PC-3 (cell line): Measurements from ENCODE around the gene KRCC1. TPM values are rescaled to one million over a fixed set of nuclear protein-coding genes. Genes with fewer than 3 reads are reported as not detected.

Source experiments
- ATAC-seq: fragments of 200-7000 bp; cut with Tn5 transposase; 2 replicates; pipeline ENCODE4 v1.9.1; 2020; ENCODE audit warnings: mild to moderate bottlenecking, moderate library complexity
- BruUV-seq: library from RNA; stranded (reverse); fragments of 400-500 nt; replicated peaks from 2 replicates; lab custom pipeline; 2021; lab: Mats Ljungman, UMichigan
- CTCF ChIA-PET: fragments of 300-600 bp; sonication (Branson Sonifier 250); formaldehyde crosslinking; loops from one replicate; lab custom pipeline; 2022; ENCODE audit warnings: antibody characterized with exemption; lab: Charles Lee
- POLR2A ChIA-PET: fragments of 300-600 bp; sonication (Branson Sonifier 250); formaldehyde crosslinking; loops from one replicate; lab custom pipeline; 2022; ENCODE audit warnings: antibody characterized with exemption; ENCODE audit not compliant: unreplicated experiment; lab: Charles Lee
- DNase-seq: peaks from one replicate; pipeline ENCODE4 v3.0.0-alpha.2; 2015
- H2AFZ ChIP-seq: fragments of 300-600 bp; sonication (generic); 2 replicates; pipeline ENCODE4 v1.6.0; 2016; ENCODE audit warnings: antibody characterized with exemption, low read length
- H3F3A ChIP-seq: fragments of 300-600 bp; sonication (generic); one replicate; pipeline ENCODE4 v1.6.0; 2017; ENCODE audit warnings: antibody characterized with exemption, low read length, control low read depth, mild to moderate bottlenecking; ENCODE audit not compliant: unreplicated experiment
- H3K27ac ChIP-seq: fragments of 300-600 bp; sonication (generic); 2 replicates; pipeline ENCODE4 v1.5.1; 2016; ENCODE audit warnings: mild to moderate bottlenecking, low read length
- H3K27me3 ChIP-seq: fragments of 300-600 bp; sonication (generic); 2 replicates; pipeline ENCODE4 v1.6.1; 2016; ENCODE audit warnings: low read length, mixed read lengths
- H3K36me3 ChIP-seq: fragments of 300-600 bp; sonication (generic); 2 replicates; pipeline ENCODE4 v1.6.1; 2016; ENCODE audit warnings: low read depth, mixed run types, low read length, mixed read lengths
- H3K4me1 ChIP-seq: fragments of 300-600 bp; sonication (generic); 2 replicates; pipeline ENCODE4 v1.5.1; 2016; ENCODE audit warnings: low read length; ENCODE audit not compliant: insufficient read depth
- H3K4me2 ChIP-seq: fragments of 300-600 bp; sonication (generic); 2 replicates; pipeline ENCODE4 v1.6.0; 2016; ENCODE audit warnings: low read length
- H3K4me3 ChIP-seq: fragments of 300-600 bp; sonication (generic); 2 replicates; pipeline ENCODE4 v1.5.1; 2016; ENCODE audit warnings: mild to moderate bottlenecking, low read length, mixed read lengths
- H3K79me2 ChIP-seq: fragments of 300-600 bp; sonication (generic); 2 replicates; pipeline ENCODE4 v1.6.1; 2017; ENCODE audit warnings: low read length, mixed read lengths
- H3K9ac ChIP-seq: fragments of 300-600 bp; sonication (generic); 2 replicates; pipeline ENCODE4 v1.6.0; 2016; ENCODE audit warnings: mild to moderate bottlenecking, low read length
- H3K9me2 ChIP-seq: fragments of 300-600 bp; sonication (generic); replicated peaks from 2 replicates; pipeline ENCODE4 v1.6.1; 2016; ENCODE audit warnings: mixed run types, low read length, mixed read lengths
- H3K9me3 ChIP-seq: fragments of 300-600 bp; sonication (generic); 2 replicates; pipeline ENCODE4 v1.6.1; 2016; ENCODE audit warnings: low read length, mixed read lengths
- H4K20me1 ChIP-seq: fragments of 300-600 bp; sonication (generic); 2 replicates; pipeline ENCODE4 v1.6.1; 2016; ENCODE audit warnings: low read length, mixed read lengths
- CTCF ChIP-seq: fragments of 300-600 bp; sonication (generic); conservative IDR thresholded peaks from 2 replicates; pipeline ENCODE4 v1.5.1; 2017; ENCODE audit warnings: antibody characterized with exemption, low read depth, mild to moderate bottlenecking, low read length
- EZH2 ChIP-seq: fragments of 300-600 bp; sonication (generic); IDR thresholded peaks from one replicate; pipeline ENCODE4 v1.6.1; 2017; ENCODE audit warnings: antibody characterized with exemption, mild to moderate bottlenecking, low read length; ENCODE audit not compliant: unreplicated experiment
- EZH2phosphoT487 ChIP-seq: fragments of 300-600 bp; sonication (generic); IDR thresholded peaks from 2 replicates; pipeline ENCODE4 v1.6.1; 2018; ENCODE audit warnings: mild to moderate bottlenecking, antibody characterized with exemption, low read length, borderline replicate concordance
- intact Hi-C: fragments of 100-400 bp; cut with micrococcal nuclease; formaldehyde crosslinking; loops from 2 replicates; pipeline ENCODE4 v1.9.0; 2023
- total RNA-seq: library from RNA; depleted of rRNA; stranded (reverse); fragments of >200 nt; gene quantifications from 2 replicates; pipeline ENCODE4 v1.2.3, GENCODE V29; 2014

KRCC1 gene
- total RNA-seq, 1 experiment from 2014 or later: 14.1 TPM

GRCh38 chr2:88082781-88083180 is 27.2 kb upstream of the KRCC1 start:
- Histone ChIP-seq H2AFZ (no peak overlapping the region), H4K20me1 (no peaks in the 10 kb centered on the region), H3K9ac (no peak overlapping the region), H3K4me3 (no peak overlapping the region), H3K4me1 (no peaks in the 10 kb centered on the region), H3K27ac (no peak overlapping the region), H3F3A (no peaks in the 10 kb centered on the region), H3K9me3 (no peaks in the 10 kb centered on the region), H3K79me2 (no peaks in the 10 kb centered on the region), H3K4me2 (no peak overlapping the region), H3K36me3 (no peaks in the 10 kb centered on the region), H3K9me2 (no peaks in the 10 kb centered on the region), H3K27me3 (no peaks in the 10 kb centered on the region)
- BruUV-seq: no TSS peak
- CTCF ChIA-PET: interaction anchor here (1.5 kb wide), 1 partner anchor 22 kb away, joined by 6 read pairs; no protein-coding TSS in a partner anchor
- intact Hi-C loops: no loop called here
- POLR2A ChIA-PET: no interaction called here
- no peak for TF ChIP-seq CTCF
- no peak for TF ChIP-seq EZH2
- TF ChIP-seq EZH2phosphoT487: no peak
- no peak for DNase-seq
- ATAC-seq: no peak

- ATAC-seq (no peak), DNase-seq (no peak)
- POLR2A ChIA-PET: no interaction called here
- Histone ChIP-seq H3K36me3 (no peaks in the 10 kb centered on the region), H4K20me1 (no peaks in the 10 kb centered on the region), H3K4me3 (no peak overlapping the region), H3K4me1 (no peaks in the 10 kb centered on the region), H2AFZ (no peak overlapping the region), H3K9me3 (no peaks in the 10 kb centered on the region), H3F3A (no peaks in the 10 kb centered on the region), H3K4me2 (no peak overlapping the region), H3K9ac (no peak overlapping the region), H3K27ac (no peak overlapping the region), H3K9me2 (no peaks in the 10 kb centered on the region), H3K27me3 (no peaks in the 10 kb centered on the region), H3K79me2 (no peaks in the 10 kb centered on the region)
- intact Hi-C loops: no loop called here
- no TSS peak for BruUV-seq
- CTCF ChIA-PET: interaction anchor here (1.5 kb wide), 1 partner anchor 22 kb away, joined by 6 read pairs; no protein-coding TSS in a partner anchor
- TF ChIP-seq EZH2 (no peak), CTCF (no peak)
Measured at GRCh38 chr2:88081924-88082608, 26.5 kb upstream of the KRCC1 start.

GRCh38 chr2:88080545-88080944 is 25.0 kb upstream of the KRCC1 start:
- no peaks in the 10 kb centered on the region for H3K9me3 ChIP-seq
- H3K9me2 ChIP-seq: no peaks in the 10 kb centered on the region
- H3K27ac ChIP-seq: no peak overlapping the region
- no peaks in the 10 kb centered on the region for H3K27me3 ChIP-seq
- POLR2A ChIA-PET: no interaction called here
- no peak overlapping the region for H3K4me3 ChIP-seq
- no peak overlapping the region for H3K9ac ChIP-seq
- H3K36me3 ChIP-seq: no peaks in the 10 kb centered on the region
- H3K4me1 ChIP-seq: no peaks in the 10 kb centered on the region
- H3K79me2 ChIP-seq: no peaks in the 10 kb centered on the region
- H3K4me2 ChIP-seq: no peak overlapping the region
- BruUV-seq: no TSS peak
- ATAC-seq: no peak
- H4K20me1 ChIP-seq: no peaks in the 10 kb centered on the region
- DNase-seq: peak; percentile 30
- H2AFZ ChIP-seq: no peak overlapping the region
- CTCF ChIA-PET: interaction anchor here (0.7 kb wide), 1 partner anchor 16 kb away, joined by 4 read pairs; no protein-coding TSS in a partner anchor
- no peaks in the 10 kb centered on the region for H3F3A ChIP-seq
- intact Hi-C loops: no loop called here
- TF ChIP-seq EZH2phosphoT487: no peak
- TF ChIP-seq CTCF: no peak
- TF ChIP-seq EZH2: no peak
